ENCODE measurements around the gene MSRB1.
A peak's percentile ranks its signal among the peaks of the same experiment; 100 is the strongest.

The MSRB1 gene, protein sequence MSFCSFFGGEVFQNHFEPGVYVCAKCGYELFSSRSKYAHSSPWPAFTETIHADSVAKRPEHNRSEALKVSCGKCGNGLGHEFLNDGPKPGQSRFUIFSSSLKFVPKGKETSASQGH

DNA sequence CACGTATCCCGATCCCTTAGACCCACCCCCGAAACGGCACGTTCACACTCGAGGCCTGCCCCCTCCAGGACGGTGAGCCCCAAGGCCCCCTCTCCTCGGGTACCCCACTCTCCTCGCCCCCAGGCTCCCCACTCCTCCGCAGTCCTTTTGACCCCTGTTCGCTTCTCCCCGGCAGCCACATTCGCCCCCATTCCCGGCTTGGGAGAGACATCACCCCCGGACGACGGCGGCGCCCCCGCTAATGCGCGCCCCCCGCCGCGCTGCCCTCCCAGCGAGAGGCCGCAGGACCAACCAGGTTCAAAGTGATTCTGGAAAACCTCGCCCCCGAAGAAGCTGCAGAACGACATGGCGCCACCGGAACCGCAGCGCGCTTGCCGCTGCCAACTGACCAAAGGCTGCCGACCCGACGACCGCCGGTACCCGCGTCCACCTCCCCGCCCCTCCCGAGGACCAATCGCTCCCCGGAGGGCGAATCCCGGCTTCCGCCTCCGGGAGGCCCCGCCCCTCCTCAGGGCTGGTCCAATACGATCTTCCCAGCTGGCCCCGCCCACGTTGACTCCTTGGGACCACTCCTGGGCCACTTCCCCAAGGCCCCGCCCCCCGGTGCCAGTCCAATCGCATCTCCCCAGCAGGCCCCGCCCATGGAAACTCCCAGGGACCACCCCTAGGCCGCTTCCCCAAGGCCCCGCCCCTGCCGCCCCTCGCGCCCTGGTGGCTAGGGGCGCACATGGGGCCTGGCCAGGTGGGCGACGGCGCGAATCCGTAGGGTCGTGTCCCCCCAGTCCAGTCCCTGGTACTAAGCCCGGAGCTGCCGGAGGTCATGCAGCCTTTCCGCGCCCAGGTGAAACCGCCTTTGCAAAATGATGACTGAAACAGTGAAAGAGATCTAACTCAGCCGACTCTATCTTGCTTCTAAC lies at the start of gene MSRB1:
TSS of gene MSRB1 (minus strand) at position 390 of the 917 bp plus-strand sequence. CDS start at position 347, 43 bp downstream.
- peak; percentile 96 to 99 (median 98) for DNase-seq

DNA sequence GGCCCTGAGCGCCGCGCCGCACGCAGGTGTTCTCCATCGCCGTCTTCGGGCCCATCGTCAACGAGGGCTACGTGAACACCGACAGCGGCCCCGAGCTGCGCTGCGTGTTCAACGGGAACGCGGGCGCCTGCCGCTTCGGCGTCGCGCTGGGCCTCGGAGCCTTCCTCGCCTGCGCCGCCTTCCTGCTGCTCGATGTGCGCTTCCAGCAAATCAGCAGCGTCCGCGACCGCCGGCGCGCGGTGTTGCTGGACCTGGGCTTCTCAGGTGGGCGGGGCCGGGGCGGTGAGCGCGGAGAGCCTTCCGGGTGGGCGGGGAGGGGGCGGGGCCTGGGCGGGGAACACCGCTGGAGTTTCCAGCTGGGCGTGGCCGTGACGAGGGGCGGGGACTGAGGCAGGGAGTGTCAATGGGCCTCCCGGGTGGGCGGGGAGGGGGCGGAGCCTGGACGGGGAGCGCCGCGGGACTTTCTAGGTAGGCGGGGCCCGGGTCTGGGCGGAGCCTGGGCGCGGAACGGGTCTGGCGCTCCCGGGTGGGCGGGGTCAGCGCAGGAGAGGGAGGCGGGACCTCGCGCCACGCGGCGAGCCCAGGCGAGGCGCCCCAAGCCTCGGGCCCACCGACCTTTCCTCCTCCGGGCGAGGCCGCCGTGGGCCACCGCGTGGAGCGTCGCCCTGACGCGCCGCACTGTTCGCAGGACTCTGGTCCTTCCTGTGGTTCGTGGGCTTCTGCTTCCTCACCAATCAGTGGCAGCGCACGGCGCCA lies 49.1 kb upstream of the MSRB1 start:
- DNase-seq = peak; percentile 91 to 100 (median 97)

DNA sequence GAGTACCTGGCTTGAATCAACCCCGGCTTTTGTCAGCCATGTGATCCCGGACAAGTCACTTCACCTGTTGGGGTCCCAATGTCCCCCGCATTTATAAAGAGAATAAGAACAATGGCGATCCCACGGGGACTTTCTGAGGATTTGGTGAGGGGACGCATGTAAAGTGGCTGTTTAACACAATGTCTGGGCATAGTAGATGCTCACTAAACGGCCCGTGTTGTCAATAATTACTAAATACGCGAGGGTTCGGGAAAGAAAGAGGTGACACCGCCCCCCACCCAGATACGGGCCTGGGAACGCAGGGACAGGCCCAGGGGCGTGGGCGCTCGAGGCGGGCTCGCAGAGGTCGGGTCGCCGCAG lies 48.6 kb upstream of the MSRB1 start:
- DNase-seq = no peak

GRCh38 chr16:1991135-1991551 lies 48.1 kb upstream of the MSRB1 start:
- peak; percentile 13 to 49 (median 38) for DNase-seq

DNA sequence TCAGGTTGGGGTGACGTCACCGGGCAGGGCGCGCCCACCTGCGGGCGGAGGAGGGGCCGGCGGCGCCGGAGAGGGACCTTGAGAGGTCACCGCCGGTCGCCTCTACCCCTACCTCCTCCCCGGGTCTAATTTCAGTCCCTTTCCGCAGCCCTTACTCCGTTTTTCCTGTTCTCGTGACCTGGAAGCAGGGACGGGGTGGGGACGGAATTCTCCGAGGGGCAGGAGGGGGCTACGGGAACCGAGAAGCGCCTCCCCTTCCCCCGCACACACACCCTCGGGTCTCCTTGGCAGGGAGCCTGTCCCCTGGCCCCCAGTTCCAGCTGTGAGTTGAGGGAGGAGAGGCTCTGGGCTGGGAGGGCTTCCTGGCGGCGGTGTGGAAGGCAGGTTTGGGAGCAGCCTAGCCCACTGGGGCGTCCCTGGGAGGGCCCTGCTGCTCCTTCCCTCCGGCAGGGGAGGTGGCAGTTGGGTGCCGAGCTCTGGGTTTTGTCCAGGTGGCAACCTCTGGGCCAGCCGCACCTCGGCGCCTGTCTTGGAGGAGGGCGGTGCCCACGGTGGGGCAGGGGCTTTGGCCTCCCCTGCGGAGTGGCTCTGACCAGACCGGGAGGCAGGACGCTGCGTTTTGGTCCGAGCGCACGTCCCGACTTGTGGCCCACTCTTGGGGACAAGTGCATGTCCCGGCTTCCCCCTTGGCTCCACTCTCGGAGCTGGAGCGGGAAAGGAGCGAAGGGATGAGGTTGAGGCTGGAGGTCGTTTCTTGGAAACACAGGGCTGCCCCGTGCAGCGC lies 47.5 kb upstream of the MSRB1 start:
- DNase-seq = peak in 4 of 6 experiments; percentile 15 to 40 (median 28)

DNA sequence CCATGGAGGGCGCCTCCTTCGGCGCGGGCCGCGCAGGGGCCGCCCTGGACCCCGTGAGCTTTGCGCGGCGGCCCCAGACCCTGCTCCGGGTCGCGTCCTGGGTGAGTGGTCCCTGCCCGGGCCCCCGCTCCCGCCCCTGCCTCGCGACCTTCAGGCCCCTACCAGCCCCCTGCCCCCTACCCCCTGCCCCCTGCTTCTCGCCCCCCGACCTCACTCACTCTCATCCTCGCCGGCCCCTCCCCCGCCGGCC lies 47.0 kb upstream of the MSRB1 start:
- DNase-seq = no peak

- DNase-seq = peak in 1 of 6 experiments; percentile 12
Observed at GRCh38 chr16:1989209-1990100, 46.5 kb upstream of the MSRB1 start, which contains the start of gene SYNGR3. Gene SYNGR3, plus strand, starts transcription at chr16:1989970. Its CDS starts 133 bp downstream, at chr16:1990103.

GRCh38 chr16:1987198-1987597 lies 44.2 kb upstream of the MSRB1 start:
- DNase-seq = no peak

DNA sequence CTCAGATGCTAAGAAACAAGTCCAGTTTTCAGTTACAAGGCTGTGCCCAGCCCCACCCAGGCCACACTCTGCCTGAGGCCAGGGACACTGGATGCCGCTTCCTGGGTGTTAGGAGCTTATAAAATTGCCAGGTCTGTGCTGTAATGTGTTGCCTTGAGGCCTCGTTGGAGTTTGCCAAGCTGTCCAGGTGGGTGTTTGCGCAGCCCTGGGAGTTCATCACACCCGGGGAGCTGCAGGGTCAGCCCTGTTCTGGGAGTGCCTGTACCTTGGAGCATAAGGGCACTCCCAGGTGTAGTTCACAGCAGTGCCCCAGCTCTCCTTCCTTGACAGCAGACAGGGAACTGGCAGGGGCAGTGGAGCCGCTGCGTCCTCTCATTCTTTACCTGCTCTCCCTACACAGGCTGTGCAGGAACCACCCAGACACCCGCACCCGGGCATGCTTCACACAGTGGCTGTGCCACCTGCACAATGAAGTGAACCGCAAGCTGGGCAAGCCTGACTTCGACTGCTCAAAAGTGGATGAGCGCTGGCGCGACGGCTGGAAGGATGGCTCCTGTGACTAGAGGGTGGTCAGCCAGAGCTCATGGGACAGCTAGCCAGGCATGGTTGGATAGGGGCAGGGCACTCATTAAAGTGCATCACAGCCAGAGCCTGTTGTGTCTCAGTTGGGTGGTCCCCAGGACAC lies 42.6 kb upstream of the MSRB1 start:
- no peak for DNase-seq

GRCh38 chr16:1984347-1985225 lies 41.6 kb upstream of the MSRB1 start:
- peak in 4 of 6 experiments; percentile 40 to 58 (median 43) for DNase-seq

DNA sequence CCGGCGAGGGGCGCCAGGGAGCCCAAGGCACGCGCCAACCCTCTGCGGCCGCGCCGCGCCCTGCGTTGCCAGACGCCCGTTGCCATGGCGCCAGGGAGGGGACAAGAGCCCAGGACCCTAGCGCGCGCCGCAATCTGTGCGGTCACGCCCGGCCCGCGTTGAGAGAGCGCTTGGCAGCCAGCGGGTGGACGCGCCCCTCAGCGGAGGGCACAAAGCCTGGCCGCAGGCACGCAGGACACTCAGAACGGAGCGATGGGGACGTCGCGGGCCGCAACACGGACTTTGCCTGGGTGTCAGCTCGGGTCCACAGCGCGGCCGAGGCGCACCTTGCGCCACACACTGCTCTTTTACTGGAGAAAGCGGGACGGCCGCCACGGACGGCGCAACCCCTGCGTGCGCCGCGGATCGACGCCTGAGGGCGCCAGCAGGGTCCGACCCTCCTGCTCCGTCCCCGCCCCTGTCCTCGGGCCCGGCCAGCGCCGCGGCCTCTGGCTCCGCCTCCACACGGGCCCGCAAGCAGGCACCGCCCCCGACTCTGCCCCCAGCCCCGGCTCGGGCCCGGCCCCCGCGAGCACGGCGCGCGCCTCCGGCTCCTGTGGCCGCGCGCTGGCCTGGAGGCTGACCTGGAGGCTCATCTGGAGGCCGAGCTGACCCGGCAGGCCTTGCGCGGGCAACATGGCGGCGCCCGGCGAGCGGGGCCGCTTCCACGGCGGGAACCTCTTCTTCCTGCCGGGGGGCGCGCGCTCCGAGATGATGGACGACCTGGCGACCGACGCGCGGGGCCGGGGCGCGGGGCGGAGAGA lies 40.7 kb upstream of the MSRB1 start, which contains the start of gene GFER:
TSS of gene GFER (plus strand) at position 650 of the 803 bp plus-strand sequence. CDS start at position 676, 26 bp downstream.
- peak in 5 of 6 experiments; percentile 15 to 58 (median 46) for DNase-seq

DNA sequence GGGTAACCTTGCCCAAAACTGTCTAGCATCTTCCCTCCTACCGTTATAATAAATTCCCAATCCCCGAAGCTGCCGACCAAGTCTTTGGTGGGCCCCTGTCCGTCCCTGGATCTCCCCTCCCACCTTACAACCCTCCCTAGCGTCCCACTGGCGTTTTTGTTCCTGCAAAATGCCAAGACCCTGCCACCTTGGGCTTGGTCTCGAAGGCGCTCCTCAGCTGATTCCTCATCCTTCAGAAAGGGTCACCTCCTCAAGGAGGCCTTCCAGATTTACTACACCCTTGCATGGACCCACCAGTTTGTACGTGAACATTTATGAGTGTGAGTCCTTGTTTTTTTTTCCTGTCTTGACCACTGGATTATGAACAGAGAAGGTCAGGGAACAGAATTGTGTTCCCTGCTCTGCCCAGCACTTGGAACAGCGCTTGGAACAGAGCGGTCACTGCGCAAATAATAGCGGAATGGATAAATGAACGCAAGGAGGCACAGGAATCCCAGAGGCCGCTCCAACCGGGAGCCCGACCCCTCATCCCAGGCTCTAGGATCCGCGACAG lies 40.1 kb upstream of the MSRB1 start:
- no peak for DNase-seq

- no peak for DNase-seq
Observed at GRCh38 chr16:1982013-1982433, 39.0 kb upstream of the MSRB1 start.

DNA sequence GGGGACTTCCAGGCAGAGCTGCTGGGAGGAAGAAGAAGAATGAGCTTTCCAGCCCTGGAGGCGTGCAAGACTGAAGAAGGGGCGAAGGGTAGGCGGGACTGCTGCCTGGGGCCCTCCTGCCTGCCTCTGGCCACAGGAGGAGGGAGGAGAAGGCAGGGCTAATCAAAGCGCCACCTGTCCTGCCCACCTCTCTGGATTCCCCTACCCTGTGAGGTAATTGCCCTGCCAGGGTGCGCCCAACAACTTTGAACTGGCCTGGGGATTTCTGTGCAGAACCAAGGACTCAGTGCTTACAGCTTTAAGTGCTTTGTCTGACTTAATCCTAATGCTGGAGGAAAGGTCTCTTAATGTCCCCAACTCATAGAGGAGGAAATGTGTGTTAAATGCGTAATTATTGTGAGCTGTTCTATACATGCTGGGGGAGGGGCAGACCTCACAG lies 38.4 kb upstream of the MSRB1 start, which contains the start of gene NOXO1:
TSS of gene NOXO1 (minus strand) at position 72 of the 439 bp plus-strand sequence. CDS start 290 bp downstream, outside the sequence.
- no peak for DNase-seq

DNA sequence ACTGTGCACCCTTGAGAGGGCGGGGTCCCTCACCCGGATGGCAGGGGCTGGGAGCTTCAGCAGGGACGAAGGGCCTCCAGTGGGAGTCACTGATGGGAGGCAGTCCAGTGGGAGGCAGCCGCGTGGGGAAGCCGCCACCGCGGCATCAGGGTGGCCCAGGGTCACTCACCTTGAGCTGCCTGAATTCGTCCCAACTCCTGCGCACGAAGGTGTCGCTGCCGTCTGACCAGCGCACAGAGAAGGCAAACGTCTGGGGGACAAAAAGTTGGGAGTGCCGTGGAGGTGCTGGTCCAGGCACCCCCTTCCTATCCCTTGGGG lies 37.7 kb upstream of the MSRB1 start:
- no peak for DNase-seq

- DNase-seq = no peak
Observed at GRCh38 chr16:1980030-1980769, 37.2 kb upstream of the MSRB1 start.

DNA sequence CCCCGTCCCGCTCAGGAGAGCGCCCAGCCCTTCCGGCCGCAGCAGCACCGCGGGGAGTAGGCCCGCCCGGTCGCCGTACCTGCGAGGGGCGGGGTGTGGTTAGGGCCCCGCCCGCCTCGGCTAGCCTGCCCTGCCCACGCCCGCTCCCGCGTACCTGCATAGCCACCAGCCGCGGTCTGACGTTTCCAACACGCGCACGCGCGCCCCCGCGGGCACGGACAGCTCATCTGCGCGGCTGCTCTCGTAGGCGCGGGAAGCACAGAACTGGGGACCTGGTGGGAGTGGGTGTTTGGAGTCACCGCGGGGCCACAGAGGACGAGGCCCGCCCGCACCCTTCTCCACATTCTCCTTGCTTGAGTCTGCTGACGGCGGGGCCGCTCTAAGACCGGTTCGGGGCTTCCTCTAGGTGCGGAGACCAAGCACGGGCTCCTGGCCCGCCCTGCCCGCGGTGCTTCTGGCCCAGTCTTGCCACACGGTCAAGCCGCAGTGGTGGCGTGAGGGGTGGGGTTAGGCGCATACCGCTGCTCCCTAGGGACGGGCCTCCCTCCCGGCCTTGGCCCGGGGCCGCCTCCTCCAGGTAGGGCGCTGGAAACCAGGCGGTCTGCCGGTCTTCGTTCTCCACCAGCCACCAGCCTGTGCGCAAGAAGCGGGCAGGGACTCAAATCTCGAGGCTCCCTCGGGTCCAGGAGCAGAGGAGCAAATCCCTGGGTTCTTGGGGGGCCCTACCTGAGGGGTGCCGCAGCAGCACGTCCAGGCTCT lies 36.5 kb upstream of the MSRB1 start:
- no peak for DNase-seq
